GM18505 (cell line): Measurements from ENCODE around the gene KBTBD13.

Source experiments
- ATAC-seq: cut with Tn5 transposase; IDR thresholded peaks from one replicate; pipeline ENCODE4 v1.9.1; 2021; ENCODE audit not compliant: unreplicated experiment
- POLR2A ChIP-seq: IDR thresholded peaks from 4 replicates; pipeline ENCODE4 v1.6.1; 2011; ENCODE audit warnings: borderline replicate concordance; ENCODE audit not compliant: insufficient read depth, insufficient read length; ENCODE audit errors: extremely low read depth

Gene KBTBD13

GRCh38 chr15:65076486-65077290, at the start of gene KBTBD13:
Gene KBTBD13 (plus strand): TSS chr15:65076746. CDS start chr15:65076816, 70 bp downstream.
- TF ChIP-seq POLR2A: no peak
- no peak for ATAC-seq

GRCh38 chr15:65026756-65027155, 49.8 kb upstream of the KBTBD13 start:
- no peak for ATAC-seq
- TF ChIP-seq POLR2A: no peak

DNA sequence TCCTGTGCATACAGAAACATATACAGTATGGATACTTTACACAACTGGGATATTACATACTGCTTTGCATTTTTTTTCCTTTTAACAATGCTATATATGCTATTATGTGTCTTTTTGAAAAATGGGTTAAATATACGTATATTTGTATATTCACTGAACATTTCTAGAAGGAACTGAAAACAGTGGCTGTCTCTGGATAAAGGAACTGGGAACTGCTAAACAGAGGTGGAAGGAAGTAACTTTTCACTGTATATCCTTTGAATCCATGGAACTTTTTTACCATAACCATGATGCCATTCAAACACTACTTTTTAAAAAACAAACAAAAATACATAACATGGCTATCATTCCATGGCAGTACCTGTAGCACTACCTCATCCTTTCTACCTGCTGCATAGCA, 49.0 kb upstream of the KBTBD13 start:
- no peak for TF ChIP-seq POLR2A
- ATAC-seq: no peak

DNA sequence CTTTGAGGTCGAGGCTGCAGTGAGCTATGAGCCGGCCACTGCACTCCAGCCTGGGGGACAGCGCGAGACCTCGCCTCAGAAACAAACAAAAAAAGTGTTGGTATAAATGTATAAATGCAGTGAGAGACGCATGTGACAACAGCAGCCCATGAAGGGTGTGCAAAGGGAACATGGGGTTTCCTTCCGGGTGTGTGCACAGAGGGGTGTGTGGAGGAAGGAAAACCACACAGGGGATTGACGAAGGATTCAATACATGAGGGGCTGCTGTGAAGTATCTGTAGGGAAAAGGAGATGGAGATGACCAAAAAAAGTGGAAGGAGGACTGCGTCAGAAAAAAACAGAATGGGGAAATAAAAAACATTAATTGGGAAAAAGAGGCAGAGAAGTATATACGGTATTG, 48.2 kb upstream of the KBTBD13 start:
- TF ChIP-seq POLR2A: no peak
- ATAC-seq: no peak

DNA sequence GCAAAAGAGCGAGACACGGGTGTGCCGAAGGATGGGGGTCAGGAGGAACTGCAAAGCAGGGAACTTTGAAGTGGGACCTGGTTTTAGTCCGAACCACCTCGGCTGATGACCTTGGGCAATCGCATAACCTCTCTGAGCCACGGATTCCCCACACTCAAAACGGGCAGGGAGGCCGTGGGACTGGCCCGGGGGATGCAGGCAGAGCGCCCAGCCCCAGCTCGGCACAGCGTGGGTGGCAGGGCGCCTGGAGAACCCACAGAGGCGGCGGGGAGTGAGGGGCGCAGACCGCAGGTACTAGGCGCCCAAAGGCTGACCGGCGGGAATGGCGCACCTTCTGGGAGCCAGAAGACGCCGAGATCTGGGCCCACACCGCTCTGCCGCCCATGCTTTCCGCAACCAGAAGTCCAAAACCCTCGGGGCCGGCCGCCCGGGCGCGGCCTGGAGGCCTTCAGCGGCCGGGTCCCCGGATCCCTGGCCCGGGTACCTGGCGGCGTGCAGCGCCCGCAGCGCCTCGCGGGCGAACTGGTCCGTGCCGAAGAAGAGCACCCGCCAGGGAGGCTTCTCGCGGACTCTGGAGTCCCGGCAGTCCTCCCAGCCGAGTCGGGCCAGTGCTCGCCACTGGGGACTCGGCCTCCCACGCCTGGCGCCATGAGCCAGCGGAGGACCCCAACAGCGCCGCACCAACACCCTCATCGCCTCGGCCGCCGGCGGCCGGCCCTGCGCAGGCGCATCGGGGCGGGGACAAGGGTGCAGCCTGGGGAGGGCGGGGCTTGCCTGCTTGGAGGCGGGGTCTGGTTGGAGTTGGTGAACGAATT, 47.4 kb upstream of the KBTBD13 start, which contains the start of gene MTFMT:
Gene MTFMT (minus strand): TSS at position 719 of the 815 bp plus-strand sequence. CDS start 26 bp downstream, at position 693.
- ATAC-seq: peak; percentile 73
- peak; percentile 92 for TF ChIP-seq POLR2A

GRCh38 chr15:65029736-65030208, 46.8 kb upstream of the KBTBD13 start:
- ATAC-seq: no peak
- no peak for TF ChIP-seq POLR2A

GRCh38 chr15:65032801-65033537, 43.6 kb upstream of the KBTBD13 start:
- ATAC-seq: no peak

GRCh38 chr15:65033659-65034269, 42.8 kb upstream of the KBTBD13 start:
- ATAC-seq: no peak

More at GRCh38 chr15:65032801-65033537, 43.6 kb upstream of the KBTBD13 start:
- no peak for TF ChIP-seq POLR2A

GRCh38 chr15:65034719-65035118, 41.8 kb upstream of the KBTBD13 start:
- no peak for TF ChIP-seq POLR2A
- ATAC-seq: no peak

More at GRCh38 chr15:65033659-65034269, 42.8 kb upstream of the KBTBD13 start:
- no peak for TF ChIP-seq POLR2A

GRCh38 chr15:65037309-65037708, 39.2 kb upstream of the KBTBD13 start:
- TF ChIP-seq POLR2A: no peak
- no peak for ATAC-seq

DNA sequence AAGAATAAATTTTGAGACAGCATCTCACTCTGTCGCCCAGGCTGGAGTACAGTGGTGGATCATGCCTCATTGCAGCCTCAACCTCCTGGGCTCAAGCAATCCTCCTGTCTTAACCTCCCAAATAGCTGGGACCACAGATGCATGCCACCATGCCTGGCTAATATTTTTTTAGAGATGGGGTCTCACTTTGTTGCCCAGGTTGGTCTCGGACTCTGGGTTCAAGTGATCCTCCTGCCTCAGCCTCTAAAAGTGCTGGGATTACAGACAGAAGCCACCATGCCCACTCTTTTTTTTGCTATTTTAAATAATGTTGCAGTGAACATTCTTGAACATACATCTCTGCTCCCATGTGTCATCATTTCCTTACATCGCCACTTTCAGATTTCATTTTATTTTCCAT, 38.1 kb upstream of the KBTBD13 start:
- TF ChIP-seq POLR2A: no peak
- ATAC-seq: no peak

DNA sequence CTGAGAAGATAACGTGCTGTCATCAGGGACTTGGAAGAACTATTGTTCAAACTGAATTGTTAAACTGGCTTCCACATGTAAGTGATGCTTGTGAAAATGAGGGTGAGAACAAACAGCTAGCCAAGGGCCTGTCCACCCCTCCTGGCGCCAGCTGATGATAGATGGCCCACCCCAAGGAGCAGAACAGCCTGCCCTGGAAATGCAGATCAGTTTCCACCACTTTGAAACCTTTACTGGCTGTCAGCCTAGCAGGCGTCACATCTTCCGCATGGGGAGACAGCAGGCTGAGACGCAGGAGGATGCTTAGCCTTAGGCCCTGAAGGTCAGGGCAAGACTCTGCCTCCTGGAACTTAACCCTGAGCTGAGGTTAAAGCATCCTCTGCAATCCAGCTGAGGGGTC, 37.7 kb upstream of the KBTBD13 start:
- no peak for ATAC-seq
- TF ChIP-seq POLR2A: no peak
